ENCODE data around the gene TESMIN. TPM values are rescaled to one million over a fixed set of nuclear protein-coding genes. Genes with fewer than 3 reads are reported as not detected.
A peak's percentile ranks its signal among the peaks of the same experiment; 100 is the strongest.

The TESMIN gene
- total and polyA plus RNA-seq, 2 of the 4 experiments (the other 2 are of a cell fraction) = 0.90 to 2.2 TPM

DNA sequence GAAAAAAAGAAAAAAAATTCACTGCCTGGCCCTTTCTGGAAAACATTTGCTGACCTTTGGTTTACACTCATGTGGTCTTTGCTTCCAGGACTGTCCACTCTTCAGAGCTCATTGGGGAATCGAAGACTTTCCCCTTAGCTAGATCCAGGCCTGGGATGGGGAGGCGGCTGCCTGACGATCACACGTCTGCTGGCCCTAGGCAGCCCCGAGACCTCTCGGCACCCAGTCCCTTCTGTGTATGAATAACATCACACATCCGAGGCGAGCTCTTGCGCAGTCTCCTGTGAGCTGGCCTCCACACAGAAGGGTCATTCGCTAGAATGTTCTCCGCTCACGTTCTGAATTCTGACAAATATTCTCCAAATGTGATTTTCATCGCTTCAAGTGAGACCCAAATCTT lies 92.7 kb downstream of the TESMIN start:
- Histone ChIP-seq H4K91ac (ENCODE audit: insufficient read depth, low read depth, low read length) (no peak overlapping the region), H4K20me1 (ENCODE audit: insufficient read depth, low read length) (0 out of 2 replicates have a peak, but pooled peaks cover 5% of the 10 kb centered on the region), H3K4me3 (ENCODE audit: insufficient read depth, low read depth, low read length) (no peak overlapping the region), H2BK5ac (ENCODE audit: low read depth, low read length, poor library complexity, severe bottlenecking) (no peak overlapping the region), H2AFZ (replicated peaks; ENCODE audit: low read length, poor library complexity) (peak overlapping the region; percentile 53), H3K36me3 (ENCODE audit: control insufficient read depth, insufficient read depth, low read length) (no peaks in the 10 kb centered on the region), H3K9ac (ENCODE audit: low read depth, low read length) (no peak overlapping the region), H2BK15ac (ENCODE audit: low read depth, low read length) (0 out of 3 replicates have a peak overlapping the region, but pooled peaks have one; percentile 26), H3K4ac (ENCODE audit: low read depth, low read length) (peak overlapping the region; percentile 19), H2AK5ac (ENCODE audit: low read depth, low read length) (peak overlapping the region; percentile 40; the same call in 1 of the 2 replicates), H3K79me1 (ENCODE audit: low read depth in 1 of 2, low read length in 2 of 2) (no peaks in the 10 kb centered on the region), H3K23ac (ENCODE audit: low read depth, low read length) (no peak overlapping the region), H3K14ac (replicated peaks; ENCODE audit: low read depth, low read length) (no peak overlapping the region), H2AK9ac (replicated peaks; ENCODE audit: low read depth, low read length, poor library complexity) (peak overlapping the region; percentile 34), H3K27me3 (ENCODE audit: control insufficient read depth, insufficient read depth, low read length) (peaks cover 37% of the 10 kb centered on the region), H3K9me1 (ENCODE audit: insufficient read depth, low read length) (no peaks in the 10 kb centered on the region), H4K5ac (ENCODE audit: low read depth, low read length) (no peak overlapping the region), H4K8ac (ENCODE audit: low read depth in 2 of 2, low read length in 2 of 2) (peak overlapping the region in 1 of 2 experiments; percentile 18; a peak in 1 of 4 replicates), H2BK120ac (ENCODE audit: low read depth, low read length) (no peak overlapping the region), H3K4me2 (ENCODE audit: low read depth, low read length) (peak overlapping the region; percentile 27; the same call in 1 of the 2 replicates), H3K56ac (ENCODE audit: extremely low read depth, insufficient read depth, low read length) (no peak overlapping the region), H3K4me1 (ENCODE audit: control insufficient read depth, insufficient read depth, low read length) (peaks cover 7% of the 10 kb centered on the region), H3K27ac (ENCODE audit: insufficient read depth, low read length) (no peak overlapping the region; the same call in 1 of the 2 replicates), H2BK20ac (ENCODE audit: low read depth, low read length) (0 out of 2 replicates have a peak overlapping the region, but pooled peaks have one; percentile 48), H3K9me3 (ENCODE audit: control insufficient read depth, insufficient read depth, low read length) (peaks cover 12% of the 10 kb centered on the region), H3K18ac (ENCODE audit: low read depth, low read length) (no peak overlapping the region)
- dilution Hi-C loops (cut with HindIII; ENCODE audit: low sequenced_read_pairs, unreplicated experiment) = no loop called here
- intact Hi-C loops (cut with micrococcal nuclease) = no loop called here
- TF ChIP-seq CEBPB (IDR thresholded peaks at IDR 0.05; ENCODE audit: low read depth, low read length) (peak; percentile 34; the same call in 1 of the 2 replicates), MAFK (IDR thresholded peaks at IDR 0.05; ENCODE audit: low read depth, low read length) (no peak)
- TF ChIP-seq, protein P1, sequence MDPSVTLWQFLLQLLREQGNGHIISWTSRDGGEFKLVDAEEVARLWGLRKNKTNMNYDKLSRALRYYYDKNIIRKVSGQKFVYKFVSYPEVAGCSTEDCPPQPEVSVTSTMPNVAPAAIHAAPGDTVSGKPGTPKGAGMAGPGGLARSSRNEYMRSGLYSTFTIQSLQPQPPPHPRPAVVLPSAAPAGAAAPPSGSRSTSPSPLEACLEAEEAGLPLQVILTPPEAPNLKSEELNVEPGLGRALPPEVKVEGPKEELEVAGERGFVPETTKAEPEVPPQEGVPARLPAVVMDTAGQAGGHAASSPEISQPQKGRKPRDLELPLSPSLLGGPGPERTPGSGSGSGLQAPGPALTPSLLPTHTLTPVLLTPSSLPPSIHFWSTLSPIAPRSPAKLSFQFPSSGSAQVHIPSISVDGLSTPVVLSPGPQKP (IDR thresholded peaks at IDR 0.05; ENCODE audit: borderline replicate concordance, low read depth, low read length) = no peak
- TF ChIP-seq, protein P2, sequence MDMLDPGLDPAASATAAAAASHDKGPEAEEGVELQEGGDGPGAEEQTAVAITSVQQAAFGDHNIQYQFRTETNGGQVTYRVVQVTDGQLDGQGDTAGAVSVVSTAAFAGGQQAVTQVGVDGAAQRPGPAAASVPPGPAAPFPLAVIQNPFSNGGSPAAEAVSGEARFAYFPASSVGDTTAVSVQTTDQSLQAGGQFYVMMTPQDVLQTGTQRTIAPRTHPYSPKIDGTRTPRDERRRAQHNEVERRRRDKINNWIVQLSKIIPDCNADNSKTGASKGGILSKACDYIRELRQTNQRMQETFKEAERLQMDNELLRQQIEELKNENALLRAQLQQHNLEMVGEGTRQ (IDR thresholded peaks at IDR 0.05; ENCODE audit: low read depth, low read length) = no peak
- WGBS, 2 experiments (ENCODE audit: extremely low coverage in 2 of 2, insufficient read length in 1 of 2) = 20% methylated on average over 1 of the region's 13 CpGs; no CpG with 5 or more reads in 1 of the 2 experiments
- ATAC-seq (ENCODE audit: low read depth) (peak; percentile 40), DNase-seq (peak; percentile 31)
- POLR2A ChIA-PET (ENCODE audit: unreplicated experiment) = interaction anchor here (0.6 kb wide), 1 partner anchor 18 kb away, joined by 3 read pairs; no protein-coding TSS in a partner anchor
- BruUV-seq (replicated peaks) = no TSS peak
- in situ Hi-C loops (cut with MboI; ENCODE audit: low sequenced_read_pairs) = no loop called here
- CTCF ChIA-PET = no interaction called here

Measured in IMR-90 (cell line).